Loucy (cell line): ENCODE results near the gene THOC6.

Experiments used
- CTCF ChIP-seq: fragments of 200-600 bp; sonication (generic); conservative IDR thresholded peaks from 2 replicates; pipeline ENCODE4 v1.5.1; 2014; ENCODE audit warnings: mild to moderate bottlenecking, antibody characterized with exemption, low read length
- EZH2phosphoT487 ChIP-seq: fragments of 200-600 bp; IDR thresholded peaks from 2 replicates; pipeline ENCODE4 v1.6.1; 2018; ENCODE audit warnings: antibody characterized with exemption, mild to moderate bottlenecking, moderate library complexity, borderline replicate concordance

GRCh38 chr16:3056336-3057180, 32.7 kb downstream of the THOC6 start:
- TF ChIP-seq CTCF, result no peak
- TF ChIP-seq EZH2phosphoT487, result no peak
